DOHH2 (cell line): ENCODE results near the gene C2CD5.

Experiments used
- H3F3A ChIP-seq: fragments of 200-600 bp; sonication (generic), shearing (Covaris generic); 2 replicates; pipeline ENCODE4 v1.6.0; 2016; ENCODE audit warnings: antibody characterized with exemption, mild to moderate bottlenecking; ENCODE audit not compliant: control insufficient read depth, insufficient read depth
- H3K27ac ChIP-seq: fragments of 200-600 bp; sonication (generic); 2 replicates; pipeline ENCODE4 v1.5.1; 2014; ENCODE audit warnings: low read depth, mild to moderate bottlenecking, low read length, moderate library complexity
- H3K27me3 ChIP-seq: fragments of 200-600 bp; sonication (generic); 2 replicates; pipeline ENCODE4 v1.6.1; 2014; ENCODE audit warnings: mild to moderate bottlenecking, low read length, mixed read lengths; ENCODE audit not compliant: control insufficient read depth
- H3K36me3 ChIP-seq: fragments of 200-600 bp; sonication (generic); 2 replicates; pipeline ENCODE4 v1.6.1; 2014; ENCODE audit warnings: mild to moderate bottlenecking, low read length, moderate library complexity, mixed read lengths; ENCODE audit not compliant: control insufficient read depth
- H3K4me1 ChIP-seq: fragments of 200-600 bp; sonication (generic); 2 replicates; pipeline ENCODE4 v1.6.1; 2014; ENCODE audit warnings: mild to moderate bottlenecking, low read length, mixed read lengths; ENCODE audit not compliant: control insufficient read depth
- H3K4me2 ChIP-seq: fragments of 200-600 bp; sonication (generic); 2 replicates; pipeline ENCODE4 v1.6.0; 2014; ENCODE audit warnings: mild to moderate bottlenecking, low read length, moderate library complexity
- H3K4me3 ChIP-seq: fragments of 200-600 bp; sonication (generic); 2 replicates; pipeline ENCODE4 v1.5.1; 2014; ENCODE audit warnings: mild to moderate bottlenecking, low read length, mixed read lengths
- H3K79me2 ChIP-seq: fragments of 200-600 bp; sonication (generic); 2 replicates; pipeline ENCODE4 v1.6.1; 2014; ENCODE audit warnings: mild to moderate bottlenecking, low read length, mixed read lengths; ENCODE audit not compliant: control insufficient read depth
- H3K9me2 ChIP-seq: fragments of 200-600 bp; sonication (generic); replicated peaks from 2 replicates; pipeline ENCODE4 v1.6.1; 2014; ENCODE audit warnings: mild to moderate bottlenecking, low read length, mixed read lengths; ENCODE audit not compliant: control insufficient read depth
- H3K9me3 ChIP-seq: fragments of 200-600 bp; sonication (generic); 2 replicates; pipeline ENCODE4 v1.6.1; 2014; ENCODE audit warnings: antibody characterized with exemption, low read length, mixed read lengths; ENCODE audit not compliant: control insufficient read depth, insufficient read depth
- H4K20me1 ChIP-seq: fragments of 200-600 bp; sonication (generic); 2 replicates; pipeline ENCODE4 v1.6.0; 2014; ENCODE audit warnings: low read depth, mild to moderate bottlenecking, antibody characterized with exemption, low read length, moderate library complexity; ENCODE audit not compliant: control insufficient read depth, insufficient read depth
- CTCF ChIP-seq: fragments of 200-600 bp; sonication (generic); IDR thresholded peaks from one replicate; pipeline ENCODE4 v1.5.1; 2014; ENCODE audit warnings: antibody characterized with exemption, mild to moderate bottlenecking, low read depth, low read length; ENCODE audit not compliant: poor library complexity, severe bottlenecking
- EZH2phosphoT487 ChIP-seq: fragments of 200-600 bp; sonication (generic); IDR thresholded peaks from 2 replicates; pipeline ENCODE4 v1.6.1; 2017; ENCODE audit warnings: borderline replicate concordance, mild to moderate bottlenecking, antibody characterized with exemption, low read length, moderate library complexity, mixed read lengths

The C2CD5 gene

GRCh38 chr12:22437031-22437806, 107.1 kb downstream of the C2CD5 start:
- no peak overlapping the region for H3K4me3 ChIP-seq
- no peaks in the 10 kb centered on the region for H3K9me3 ChIP-seq
- TF ChIP-seq EZH2phosphoT487 = no peak
- no peak for TF ChIP-seq CTCF
- no peaks in the 10 kb centered on the region for H3F3A ChIP-seq
- no peak overlapping the region for H3K4me2 ChIP-seq
- H3K36me3 ChIP-seq = no peaks in the 10 kb centered on the region
- H3K4me1 ChIP-seq = no peaks in the 10 kb centered on the region
- H3K27me3 ChIP-seq = no peaks in the 10 kb centered on the region; the same call in 1 of the 2 replicates
- no peaks in the 10 kb centered on the region for H4K20me1 ChIP-seq
- no peaks in the 10 kb centered on the region for H3K9me2 ChIP-seq
- H3K79me2 ChIP-seq = no peaks in the 10 kb centered on the region
- H3K27ac ChIP-seq = no peak overlapping the region

- no peak overlapping the region for H3K4me2 ChIP-seq
These were observed 108.8 kb downstream of the C2CD5 start for GRCh38 chr12:22435583-22435982.

GRCh38 chr12:22431693-22432251, 112.6 kb downstream of the C2CD5 start:
- no peaks in the 10 kb centered on the region for H3K4me1 ChIP-seq
- H3K27me3 ChIP-seq = no peaks in the 10 kb centered on the region; the same call in 1 of the 2 replicates
- H3K79me2 ChIP-seq = no peaks in the 10 kb centered on the region
- no peaks in the 10 kb centered on the region for H3K36me3 ChIP-seq
- no peak overlapping the region for H3K4me2 ChIP-seq
- TF ChIP-seq CTCF (no peak), EZH2phosphoT487 (no peak)
- H4K20me1 ChIP-seq = no peaks in the 10 kb centered on the region
- H3K4me3 ChIP-seq = no peak overlapping the region
- H3K9me3 ChIP-seq = no peaks in the 10 kb centered on the region
- no peaks in the 10 kb centered on the region for H3K9me2 ChIP-seq
- no peak overlapping the region for H3K27ac ChIP-seq
- H3F3A ChIP-seq = no peaks in the 10 kb centered on the region

More at GRCh38 chr12:22435583-22435982, 108.8 kb downstream of the C2CD5 start:
- Histone ChIP-seq H3K27ac (no peak overlapping the region), H3K9me2 (no peaks in the 10 kb centered on the region), H3K9me3 (no peaks in the 10 kb centered on the region), H4K20me1 (no peaks in the 10 kb centered on the region), H3K4me1 (no peaks in the 10 kb centered on the region), H3K79me2 (no peaks in the 10 kb centered on the region), H3K4me3 (no peak overlapping the region), H3K27me3 (no peaks in the 10 kb centered on the region; the same call in 1 of the 2 replicates), H3K36me3 (no peaks in the 10 kb centered on the region), H3F3A (no peaks in the 10 kb centered on the region)
- TF ChIP-seq CTCF (no peak), EZH2phosphoT487 (no peak)
